Mucosa of rectum (tissue), 2 donors: Measurements from ENCODE around the gene NYNRIN.

Source experiments
- H3K27ac ChIP-seq, 2 donors: one replicate each; pipeline ENCODE4 v1.7.0; 2013; ENCODE audit warnings: inconsistent platforms in 2 of 2, low read depth in 2 of 2, low read length in 2 of 2
- H3K27me3 ChIP-seq, 2 donors: one replicate each; pipeline ENCODE4 v1.7.0; 2013; ENCODE audit warnings: low read length in 2 of 2; ENCODE audit not compliant: control insufficient read depth in 2 of 2, insufficient read depth in 2 of 2
- H3K36me3 ChIP-seq, 2 donors: one replicate each; pipeline ENCODE4 v1.7.0; 2013; ENCODE audit warnings: low read length in 2 of 2; ENCODE audit not compliant: control insufficient read depth in 2 of 2, insufficient read depth in 2 of 2
- H3K4me1 ChIP-seq, 2 donors: one replicate each; pipeline ENCODE4 v1.7.0; 2013; ENCODE audit warnings: low read length in 2 of 2, mild to moderate bottlenecking in 1 of 2; ENCODE audit not compliant: control insufficient read depth in 2 of 2, insufficient read depth in 2 of 2
- H3K4me3 ChIP-seq, 2 donors: one replicate each; pipeline ENCODE4 v1.7.0; 2013; ENCODE audit warnings: low read length in 2 of 2
- H3K9ac ChIP-seq, 2 donors: one replicate each; pipeline ENCODE4 v1.7.0; 2013; ENCODE audit warnings: low read length in 2 of 2, low read depth in 1 of 2, mild to moderate bottlenecking in 1 of 2
- H3K9me3 ChIP-seq, 2 donors: one replicate each; pipeline ENCODE4 v1.7.0; 2013; ENCODE audit warnings: low read length in 2 of 2; ENCODE audit not compliant: control insufficient read depth in 2 of 2
- donor health status: healthy.
- donor health status: Normal muscosa, but diverticular disease.

The NYNRIN gene

GRCh38 chr14:24362241-24362960 lies 36.4 kb upstream of the NYNRIN start:
- Histone ChIP-seq H3K9ac (no peak overlapping the region), H3K27me3 (peaks cover 0 to 2% of the 10 kb centered on the region in 2 donors), H3K36me3 (no peaks in the 10 kb centered on the region), H3K9me3 (no peaks in the 10 kb centered on the region), H3K27ac (no peak overlapping the region), H3K4me3 (no peak overlapping the region), H3K4me1 (peaks cover 14 to 19% of the 10 kb centered on the region in 2 donors)

GRCh38 chr14:24363401-24363800 lies 35.4 kb upstream of the NYNRIN start:
- no peaks in the 10 kb centered on the region for H3K9me3 ChIP-seq
- H3K4me3 ChIP-seq: no peak overlapping the region
- no peak overlapping the region for H3K9ac ChIP-seq
- no peaks in the 10 kb centered on the region for H3K36me3 ChIP-seq
- H3K27ac ChIP-seq: no peak overlapping the region
- peaks cover 0 to 2% of the 10 kb centered on the region in 2 donors for H3K27me3 ChIP-seq
- peaks cover 14 to 27% of the 10 kb centered on the region in 2 donors for H3K4me1 ChIP-seq

DNA sequence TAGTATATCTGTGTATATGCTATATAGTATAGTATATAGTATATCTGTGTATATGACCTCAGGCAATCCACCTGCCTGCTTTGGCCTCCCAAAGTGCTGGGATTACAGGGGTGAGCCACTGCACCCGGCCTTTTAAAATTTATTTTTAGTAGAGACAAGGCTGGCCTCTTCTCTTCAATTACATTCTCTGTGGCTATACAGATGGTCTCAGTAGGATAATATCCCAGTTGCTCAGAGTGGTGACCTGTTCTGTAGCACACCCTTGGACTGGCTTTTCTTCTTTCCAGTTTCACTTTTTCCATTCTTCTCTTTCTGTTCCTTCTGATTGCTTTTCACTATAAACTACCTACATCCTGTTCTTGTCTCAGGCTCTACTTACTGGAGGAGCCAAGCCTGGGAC lies 34.0 kb upstream of the NYNRIN start:
- H3K9me3 ChIP-seq: no peaks in the 10 kb centered on the region
- no peaks in the 10 kb centered on the region for H3K36me3 ChIP-seq
- no peak overlapping the region for H3K9ac ChIP-seq
- no peak overlapping the region for H3K4me3 ChIP-seq
- peaks cover 0 to 2% of the 10 kb centered on the region in 2 donors for H3K27me3 ChIP-seq
- peaks cover 17 to 29% of the 10 kb centered on the region in 2 donors for H3K4me1 ChIP-seq
- no peak overlapping the region for H3K27ac ChIP-seq

- H3K9me3 ChIP-seq: no peaks in the 10 kb centered on the region
- H3K27me3 ChIP-seq: peaks cover 0 to 2% of the 10 kb centered on the region in 2 donors
- H3K27ac ChIP-seq: peak overlapping the region; percentile 89 to 91
- H3K4me1 ChIP-seq: peaks cover 17 to 29% of the 10 kb centered on the region in 2 donors
- H3K4me3 ChIP-seq: peak overlapping the region; percentile 72 to 77
- H3K36me3 ChIP-seq: no peaks in the 10 kb centered on the region
- H3K9ac ChIP-seq: peak overlapping the region; percentile 60 to 70
These were observed 33.0 kb upstream of the NYNRIN start for GRCh38 chr14:24365600-24366412.

GRCh38 chr14:24366413-24366720 lies 32.4 kb upstream of the NYNRIN start:
- Histone ChIP-seq H3K27me3 (peaks cover 0 to 2% of the 10 kb centered on the region in 2 donors), H3K9me3 (no peaks in the 10 kb centered on the region), H3K9ac (peak overlapping the region; percentile 60 to 70), H3K36me3 (no peaks in the 10 kb centered on the region), H3K27ac (peak overlapping the region; percentile 89 to 91), H3K4me3 (peak overlapping the region; percentile 72 to 77), H3K4me1 (peaks cover 17 to 29% of the 10 kb centered on the region in 2 donors)

DNA sequence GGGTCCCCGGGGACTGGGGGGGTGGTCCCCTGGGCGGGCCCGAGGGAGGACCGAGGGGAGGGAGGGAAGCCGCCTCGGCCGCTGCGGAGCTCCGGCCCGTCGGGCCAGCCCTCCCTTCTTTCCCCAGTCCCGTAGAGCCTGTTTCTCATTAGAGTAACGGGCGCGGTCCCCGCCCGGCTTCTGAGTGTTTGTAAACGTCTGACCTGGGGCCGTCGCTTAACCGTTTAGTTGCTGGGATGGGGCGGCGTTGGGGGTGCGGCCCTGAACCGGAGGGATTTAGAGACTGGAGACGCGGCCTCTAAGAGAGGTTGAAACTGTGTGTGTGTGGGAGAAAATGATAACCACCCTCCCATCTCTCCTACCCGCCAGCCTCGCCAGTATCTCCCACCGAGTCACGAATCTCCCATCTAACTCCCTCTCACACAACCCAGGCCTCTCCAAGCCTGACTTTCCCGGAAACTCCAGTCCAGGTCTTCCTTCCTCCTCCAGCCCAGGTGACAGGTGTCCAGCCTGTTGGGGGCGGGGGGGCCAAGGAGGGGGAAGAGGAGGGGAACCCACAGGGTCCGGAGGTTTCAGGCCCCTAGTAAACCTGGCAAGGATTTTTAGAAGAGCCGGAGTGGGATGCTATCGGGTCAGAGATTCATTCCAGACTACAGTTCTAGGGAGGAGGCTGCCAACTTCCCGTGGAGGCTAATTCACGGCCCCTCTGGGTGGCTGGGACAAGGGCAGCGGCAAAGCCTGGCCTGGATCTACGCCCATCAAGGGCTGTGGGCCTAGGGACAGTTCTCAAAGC lies 31.9 kb upstream of the NYNRIN start:
- peak overlapping the region; percentile 89 to 91 for H3K27ac ChIP-seq
- peak overlapping the region; percentile 75 to 77 for H3K4me3 ChIP-seq
- H3K27me3 ChIP-seq: peaks cover 0 to 2% of the 10 kb centered on the region in 2 donors
- no peaks in the 10 kb centered on the region for H3K9me3 ChIP-seq
- peaks cover 17 to 29% of the 10 kb centered on the region in 2 donors for H3K4me1 ChIP-seq
- H3K36me3 ChIP-seq: no peaks in the 10 kb centered on the region
- H3K9ac ChIP-seq: peak overlapping the region; percentile 60 to 70

- H3K9ac ChIP-seq: peak within 1 kb of the TSS; percentile 63 to 79
- peak within 1 kb of the TSS; percentile 89 to 91 for H3K27ac ChIP-seq
- peaks cover 0 to 2% of the 10 kb centered on the region in 2 donors for H3K27me3 ChIP-seq
- H3K4me3 ChIP-seq: peak within 1 kb of the TSS; percentile 75 to 77
- H3K9me3 ChIP-seq: no peaks in the 10 kb centered on the region
- no peaks in the 10 kb centered on the region for H3K36me3 ChIP-seq
- peaks cover 17 to 29% of the 10 kb centered on the region in 2 donors for H3K4me1 ChIP-seq
These were observed 31.1 kb upstream of the NYNRIN start, which contains the start of gene NFATC4 for GRCh38 chr14:24367514-24368211. TSS of gene NFATC4 (plus strand) at chr14:24368184. CDS start at chr14:24368341, 157 bp downstream.

- H3K27me3 ChIP-seq: peaks cover 0 to 2% of the 10 kb centered on the region in 2 donors
- peaks cover 17 to 29% of the 10 kb centered on the region in 2 donors for H3K4me1 ChIP-seq
- H3K9me3 ChIP-seq: no peaks in the 10 kb centered on the region
- H3K4me3 ChIP-seq: peak overlapping the region; percentile 61 to 67
- H3K27ac ChIP-seq: peak overlapping the region; percentile 77 to 89
- H3K36me3 ChIP-seq: no peaks in the 10 kb centered on the region
- peak overlapping the region; percentile 63 to 79 for H3K9ac ChIP-seq
These were observed 30.6 kb upstream of the NYNRIN start for GRCh38 chr14:24368212-24368561.

- H3K36me3 ChIP-seq: peaks cover 0 to 3% of the 10 kb centered on the region in 2 donors
- H3K9me3 ChIP-seq: no peaks in the 10 kb centered on the region
- H3K4me1 ChIP-seq: peaks cover 17 to 29% of the 10 kb centered on the region in 2 donors
- peak overlapping the region; percentile 63 to 79 for H3K9ac ChIP-seq
- H3K27me3 ChIP-seq: peaks cover 0 to 2% of the 10 kb centered on the region in 2 donors
- peak overlapping the region; percentile 61 to 67 for H3K4me3 ChIP-seq
- peak overlapping the region; percentile 77 to 89 for H3K27ac ChIP-seq
These were observed 30.1 kb upstream of the NYNRIN start for GRCh38 chr14:24368562-24369252.
